Measurements from ENCODE around the gene SYNE1. TPM values are rescaled to one million over a fixed set of nuclear protein-coding genes. Genes with fewer than 3 reads are reported as not detected.

The SYNE1 gene
- total RNA-seq, 1 donor from 2014 or later, result 12.7 TPM

GRCh38 chr6:152478377-152479010 is 158.7 kb downstream of the SYNE1 start:
- Mint-ChIP-seq H3K36me3 (ENCODE audit: low read depth, unreplicated experiment) (no peaks in the 10 kb centered on the region), H3K9me3 (ENCODE audit: unreplicated experiment) (no peaks in the 10 kb centered on the region), H3K4me3 (ENCODE audit: unreplicated experiment) (no peak overlapping the region), H3K27me3 (ENCODE audit: unreplicated experiment) (no peaks in the 10 kb centered on the region), H3K27ac (ENCODE audit: unreplicated experiment) (no peak overlapping the region), H3K4me1 (ENCODE audit: unreplicated experiment) (no peaks in the 10 kb centered on the region)
- TF ChIP-seq, protein P1, sequence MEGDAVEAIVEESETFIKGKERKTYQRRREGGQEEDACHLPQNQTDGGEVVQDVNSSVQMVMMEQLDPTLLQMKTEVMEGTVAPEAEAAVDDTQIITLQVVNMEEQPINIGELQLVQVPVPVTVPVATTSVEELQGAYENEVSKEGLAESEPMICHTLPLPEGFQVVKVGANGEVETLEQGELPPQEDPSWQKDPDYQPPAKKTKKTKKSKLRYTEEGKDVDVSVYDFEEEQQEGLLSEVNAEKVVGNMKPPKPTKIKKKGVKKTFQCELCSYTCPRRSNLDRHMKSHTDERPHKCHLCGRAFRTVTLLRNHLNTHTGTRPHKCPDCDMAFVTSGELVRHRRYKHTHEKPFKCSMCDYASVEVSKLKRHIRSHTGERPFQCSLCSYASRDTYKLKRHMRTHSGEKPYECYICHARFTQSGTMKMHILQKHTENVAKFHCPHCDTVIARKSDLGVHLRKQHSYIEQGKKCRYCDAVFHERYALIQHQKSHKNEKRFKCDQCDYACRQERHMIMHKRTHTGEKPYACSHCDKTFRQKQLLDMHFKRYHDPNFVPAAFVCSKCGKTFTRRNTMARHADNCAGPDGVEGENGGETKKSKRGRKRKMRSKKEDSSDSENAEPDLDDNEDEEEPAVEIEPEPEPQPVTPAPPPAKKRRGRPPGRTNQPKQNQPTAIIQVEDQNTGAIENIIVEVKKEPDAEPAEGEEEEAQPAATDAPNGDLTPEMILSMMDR (IDR thresholded peaks at IDR 0.05; ENCODE audit: unreplicated experiment), result no peak
- DNase-seq (ENCODE audit: low spot score), result no peak

DNA sequence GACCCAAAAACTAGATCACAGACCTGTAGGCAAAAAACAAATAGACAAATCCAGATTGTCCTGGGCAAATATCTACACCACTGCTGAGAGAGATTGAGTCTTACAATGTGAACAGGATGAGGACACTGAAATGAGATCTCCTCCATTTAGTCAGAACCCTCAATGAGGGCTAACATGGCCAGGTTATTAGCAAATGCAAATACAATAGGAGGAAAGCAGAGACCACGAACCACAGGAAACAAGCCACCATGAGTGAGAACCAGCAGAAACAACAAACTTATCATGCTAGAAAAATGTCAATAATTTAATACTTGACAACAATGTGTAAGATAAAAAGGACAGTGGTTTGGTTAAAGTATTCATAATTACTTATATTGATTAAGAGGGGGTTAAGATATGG is 162.8 kb downstream of the SYNE1 start:
- Mint-ChIP-seq H3K9me3 (ENCODE audit: unreplicated experiment) (no peaks in the 10 kb centered on the region), H3K27me3 (ENCODE audit: unreplicated experiment) (no peaks in the 10 kb centered on the region), H3K4me1 (ENCODE audit: unreplicated experiment) (no peaks in the 10 kb centered on the region), H3K36me3 (ENCODE audit: low read depth, unreplicated experiment) (no peaks in the 10 kb centered on the region), H3K27ac (ENCODE audit: unreplicated experiment) (no peak overlapping the region), H3K4me3 (ENCODE audit: unreplicated experiment) (no peak overlapping the region)
- TF ChIP-seq, protein P1 (IDR thresholded peaks at IDR 0.05; ENCODE audit: unreplicated experiment), result no peak
- DNase-seq (ENCODE audit: low spot score), result no peak

GRCh38 chr6:152472325-152472724 is 164.8 kb downstream of the SYNE1 start:
- H3K4me1 Mint-ChIP-seq (ENCODE audit: unreplicated experiment), result no peaks in the 10 kb centered on the region
- H3K9me3 Mint-ChIP-seq (ENCODE audit: unreplicated experiment), result no peaks in the 10 kb centered on the region
- H3K36me3 Mint-ChIP-seq (ENCODE audit: low read depth, unreplicated experiment), result no peaks in the 10 kb centered on the region
- H3K27ac Mint-ChIP-seq (ENCODE audit: unreplicated experiment), result no peak overlapping the region
- H3K4me3 Mint-ChIP-seq (ENCODE audit: unreplicated experiment), result no peak overlapping the region
- TF ChIP-seq, protein P1 (IDR thresholded peaks at IDR 0.05; ENCODE audit: unreplicated experiment), result no peak
- DNase-seq (ENCODE audit: low spot score), result no peak
- no peaks in the 10 kb centered on the region for H3K27me3 Mint-ChIP-seq (ENCODE audit: unreplicated experiment)

DNA sequence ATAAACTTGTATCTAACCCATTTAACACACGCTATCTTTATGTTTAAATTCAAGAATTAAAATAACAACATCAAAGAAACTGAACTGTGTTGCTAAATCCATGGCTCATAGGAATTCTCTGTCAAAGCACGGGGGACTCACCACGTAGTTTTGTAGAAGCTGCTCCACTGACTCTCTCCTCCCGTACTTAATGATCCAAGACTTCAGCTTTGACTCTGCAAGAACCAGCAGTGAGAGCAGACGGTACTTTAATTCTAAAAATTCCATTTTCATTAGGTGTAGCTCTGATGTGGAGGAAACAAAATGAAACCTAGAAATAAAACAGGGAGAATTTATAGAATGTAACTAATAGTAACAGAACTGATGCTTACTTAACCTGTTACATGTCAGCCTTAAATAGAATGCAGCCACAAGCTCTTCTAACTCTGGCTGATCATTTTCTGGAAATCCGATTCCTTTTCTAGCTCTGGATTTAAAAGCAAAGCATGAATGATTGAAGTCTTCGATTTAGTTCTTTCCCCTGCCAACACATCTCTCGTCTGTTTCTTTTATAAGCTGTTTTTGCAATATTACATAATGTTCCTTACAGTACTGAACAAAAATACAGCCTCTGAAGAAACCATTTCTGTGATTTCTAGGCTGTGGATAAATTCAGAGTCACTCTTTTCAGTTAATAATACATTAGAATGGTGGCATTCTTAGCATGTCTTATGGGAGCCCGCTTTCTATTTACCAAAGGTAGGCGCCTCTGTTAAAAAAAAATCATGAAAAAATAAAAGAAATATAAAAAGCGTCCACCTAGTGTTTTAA is 165.5 kb downstream of the SYNE1 start:
- TF ChIP-seq, protein P1 (IDR thresholded peaks at IDR 0.05; ENCODE audit: unreplicated experiment), result no peak
- H3K36me3 Mint-ChIP-seq (ENCODE audit: low read depth, unreplicated experiment), result no peaks in the 10 kb centered on the region
- H3K4me3 Mint-ChIP-seq (ENCODE audit: unreplicated experiment), result no peak overlapping the region
- H3K9me3 Mint-ChIP-seq (ENCODE audit: unreplicated experiment), result no peaks in the 10 kb centered on the region
- no peak for DNase-seq (ENCODE audit: low spot score)
- H3K4me1 Mint-ChIP-seq (ENCODE audit: unreplicated experiment), result no peaks in the 10 kb centered on the region
- no peak overlapping the region for H3K27ac Mint-ChIP-seq (ENCODE audit: unreplicated experiment)
- H3K27me3 Mint-ChIP-seq (ENCODE audit: unreplicated experiment), result no peaks in the 10 kb centered on the region

- Mint-ChIP-seq H3K9me3 (ENCODE audit: unreplicated experiment) (no peaks in the 10 kb centered on the region), H3K4me1 (ENCODE audit: unreplicated experiment) (no peaks in the 10 kb centered on the region), H3K27me3 (ENCODE audit: unreplicated experiment) (no peaks in the 10 kb centered on the region), H3K36me3 (ENCODE audit: low read depth, unreplicated experiment) (no peaks in the 10 kb centered on the region), H3K27ac (ENCODE audit: unreplicated experiment) (no peak overlapping the region), H3K4me3 (ENCODE audit: unreplicated experiment) (no peak overlapping the region)
- TF ChIP-seq, protein P1 (IDR thresholded peaks at IDR 0.05; ENCODE audit: unreplicated experiment), result no peak
- DNase-seq (ENCODE audit: low spot score), result no peak
Observed at GRCh38 chr6:152463164-152463563, 174.0 kb downstream of the SYNE1 start.

Data from endothelial cell (in vitro differentiated cells).